ENCODE measurements around the gene SCFD2. TPM values are rescaled to one million over a fixed set of nuclear protein-coding genes. Genes with fewer than 3 reads are reported as not detected.

Gene SCFD2
- polyA plus RNA-seq, 1 of the 3 experiments (the other 2 are of a cell fraction) = 14.1 TPM

- TF ChIP-seq, protein P1, sequence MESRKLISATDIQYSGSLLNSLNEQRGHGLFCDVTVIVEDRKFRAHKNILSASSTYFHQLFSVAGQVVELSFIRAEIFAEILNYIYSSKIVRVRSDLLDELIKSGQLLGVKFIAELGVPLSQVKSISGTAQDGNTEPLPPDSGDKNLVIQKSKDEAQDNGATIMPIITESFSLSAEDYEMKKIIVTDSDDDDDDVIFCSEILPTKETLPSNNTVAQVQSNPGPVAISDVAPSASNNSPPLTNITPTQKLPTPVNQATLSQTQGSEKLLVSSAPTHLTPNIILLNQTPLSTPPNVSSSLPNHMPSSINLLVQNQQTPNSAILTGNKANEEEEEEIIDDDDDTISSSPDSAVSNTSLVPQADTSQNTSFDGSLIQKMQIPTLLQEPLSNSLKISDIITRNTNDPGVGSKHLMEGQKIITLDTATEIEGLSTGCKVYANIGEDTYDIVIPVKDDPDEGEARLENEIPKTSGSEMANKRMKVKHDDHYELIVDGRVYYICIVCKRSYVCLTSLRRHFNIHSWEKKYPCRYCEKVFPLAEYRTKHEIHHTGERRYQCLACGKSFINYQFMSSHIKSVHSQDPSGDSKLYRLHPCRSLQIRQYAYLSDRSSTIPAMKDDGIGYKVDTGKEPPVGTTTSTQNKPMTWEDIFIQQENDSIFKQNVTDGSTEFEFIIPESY (IDR thresholded peaks at IDR 0.05; ENCODE audit: borderline replicate concordance, low read depth) = no peak
- TF ChIP-seq ELF1 (IDR thresholded peaks at IDR 0.05) (no peak), SIN3A (IDR thresholded peaks at IDR 0.05; ENCODE audit: borderline replicate concordance, low read depth, low read length) (no peak)
Measured at GRCh38 chr4:52904421-52904820, 461.4 kb downstream of the SCFD2 start (continued).

DNA sequence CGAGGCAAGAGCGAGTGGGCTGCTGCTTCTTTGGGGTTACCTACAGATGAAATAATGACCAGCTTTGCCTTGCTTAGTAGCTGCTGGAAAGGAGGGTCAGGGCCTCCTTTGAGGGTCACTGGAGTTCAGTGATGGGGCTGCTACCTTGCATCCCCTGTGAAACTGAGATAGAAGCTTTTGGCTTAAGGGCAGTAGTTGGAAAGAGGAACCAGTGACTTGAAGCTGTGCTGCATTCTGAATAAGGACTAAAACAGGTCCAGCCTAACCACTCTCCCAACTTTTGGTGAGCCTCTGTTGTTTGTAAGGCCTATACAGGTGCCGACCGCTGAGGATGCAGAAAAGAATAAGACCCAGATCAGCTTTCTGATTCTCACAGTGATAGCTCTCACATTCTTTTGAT is 462.6 kb downstream of the SCFD2 start:
- Histone ChIP-seq H3K9me2 (no peaks in the 10 kb centered on the region), H3K9me3 (no peaks in the 10 kb centered on the region), H3K27me3 (ENCODE audit: insufficient read depth) (no peaks in the 10 kb centered on the region), H2AFZ (ENCODE audit: low read depth) (no peak overlapping the region), H4K20me1 (ENCODE audit: insufficient read depth) (no peaks in the 10 kb centered on the region), H3K36me3 (replicated peaks in 1 of 2; ENCODE audit: control insufficient read depth in 1 of 2, insufficient read depth in 2 of 2, low read length in 1 of 2) (no peaks in the 10 kb centered on the region), H3K4me3 (ENCODE audit: low read depth in 2 of 2, low read length in 1 of 2) (no peak overlapping the region), H3K4me1 (ENCODE audit: control insufficient read depth in 1 of 2, insufficient read depth in 2 of 2, low read depth in 1 of 2, low read length in 1 of 2) (peaks cover 0 to 2% of the 10 kb centered on the region in 2 experiments; a peak in 2 of 4 replicates), H3K27ac (ENCODE audit: low read depth in 2 of 2, low read length in 1 of 2) (no peak overlapping the region), H3K4me2 (no peak overlapping the region), H3F3A (replicated peaks; ENCODE audit: insufficient read depth) (no peaks in the 10 kb centered on the region), H3K79me2 (ENCODE audit: insufficient read depth) (no peaks in the 10 kb centered on the region), H3K9ac (no peak overlapping the region)
- POLR2A ChIA-PET = interaction anchor here (1.1 kb wide), 1 partner anchor 12 kb away, joined by 3 read pairs; no protein-coding TSS in a partner anchor
- whole genome bisulfite sequencing (ENCODE audit: low lambda C conversion rate) = 97% methylated on average over 4 of the region's 4 CpGs
- TF ChIP-seq GATA2 (CRISPR knock-in tag; IDR thresholded peaks at IDR 0.05) = no peak
- TF ChIP-seq, protein P2, sequence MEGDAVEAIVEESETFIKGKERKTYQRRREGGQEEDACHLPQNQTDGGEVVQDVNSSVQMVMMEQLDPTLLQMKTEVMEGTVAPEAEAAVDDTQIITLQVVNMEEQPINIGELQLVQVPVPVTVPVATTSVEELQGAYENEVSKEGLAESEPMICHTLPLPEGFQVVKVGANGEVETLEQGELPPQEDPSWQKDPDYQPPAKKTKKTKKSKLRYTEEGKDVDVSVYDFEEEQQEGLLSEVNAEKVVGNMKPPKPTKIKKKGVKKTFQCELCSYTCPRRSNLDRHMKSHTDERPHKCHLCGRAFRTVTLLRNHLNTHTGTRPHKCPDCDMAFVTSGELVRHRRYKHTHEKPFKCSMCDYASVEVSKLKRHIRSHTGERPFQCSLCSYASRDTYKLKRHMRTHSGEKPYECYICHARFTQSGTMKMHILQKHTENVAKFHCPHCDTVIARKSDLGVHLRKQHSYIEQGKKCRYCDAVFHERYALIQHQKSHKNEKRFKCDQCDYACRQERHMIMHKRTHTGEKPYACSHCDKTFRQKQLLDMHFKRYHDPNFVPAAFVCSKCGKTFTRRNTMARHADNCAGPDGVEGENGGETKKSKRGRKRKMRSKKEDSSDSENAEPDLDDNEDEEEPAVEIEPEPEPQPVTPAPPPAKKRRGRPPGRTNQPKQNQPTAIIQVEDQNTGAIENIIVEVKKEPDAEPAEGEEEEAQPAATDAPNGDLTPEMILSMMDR (IDR thresholded peaks at IDR 0.05) = no peak
- no peak for TF ChIP-seq POLR2AphosphoS5 (IDR thresholded peaks at IDR 0.05; ENCODE audit: low read depth, low read length)
- no peak for TF ChIP-seq NFIC (IDR thresholded peaks at IDR 0.05; ENCODE audit: borderline replicate concordance)
- TF ChIP-seq GABPA (IDR thresholded peaks at IDR 0.05; ENCODE audit: low read depth) = no peak
- no peak for TF ChIP-seq RFX5 (IDR thresholded peaks at IDR 0.05; ENCODE audit: low read length)
- TF ChIP-seq REST (IDR thresholded peaks at IDR 0.05; ENCODE audit: low read depth, low read length) = no peak
- TF ChIP-seq JUND (IDR thresholded peaks at IDR 0.05) = no peak
- CTCF ChIA-PET = interaction anchor here (0.9 to 1.0 kb wide), 2 partner anchors 9 to 11 kb away, joined by 3 to 4 read pairs; no protein-coding TSS in a partner anchor
- DNase-seq = no peak
